Liver (tissue), 9 donors: ENCODE results near the gene HOXA4. TPM values are rescaled to one million over a fixed set of nuclear protein-coding genes. Genes with fewer than 3 reads are reported as not detected.

ENCODE experiments used
- DNase-seq: peaks from one replicate; pipeline ENCODE4 v3.0.0-alpha.2; 2017; ENCODE audit warnings: low spot score
- H3K27ac ChIP-seq, 2 donors: one replicate each; pipeline ENCODE4 v1.7.0; 2013; ENCODE audit warnings: inconsistent platforms in 2 of 2, low read length in 2 of 2, control low read depth in 1 of 2, low read depth in 1 of 2, mild to moderate bottlenecking in 1 of 2
- H3K27me3 ChIP-seq, 4 donors: one replicate each; pipeline versions ENCODE4 v1.6.1 to v1.7.0; 2013; ENCODE audit warnings: low read length in 3 of 4, inconsistent platforms in 1 of 4, mild to moderate bottlenecking in 1 of 4, moderate library complexity in 1 of 4; ENCODE audit not compliant: control insufficient read depth in 4 of 4, insufficient read depth in 4 of 4
- H3K36me3 ChIP-seq, 4 donors: one replicate each; pipeline versions ENCODE4 v1.6.1 to v1.7.0; 2013; ENCODE audit warnings: low read length in 3 of 4, mild to moderate bottlenecking in 3 of 4, low read depth in 1 of 4, moderate library complexity in 1 of 4; ENCODE audit not compliant: control insufficient read depth in 4 of 4, insufficient read depth in 3 of 4
- H3K4me1 ChIP-seq, 4 donors: one replicate each; pipeline versions ENCODE4 v1.6.1 to v1.7.0; 2013; ENCODE audit warnings: low read length in 3 of 4, mild to moderate bottlenecking in 3 of 4, moderate library complexity in 1 of 4; ENCODE audit not compliant: control insufficient read depth in 4 of 4, insufficient read depth in 4 of 4
- H3K4me3 ChIP-seq, 3 donors: one replicate each; pipeline versions ENCODE4 v1.6.1 to v1.7.0; 2013; ENCODE audit warnings: low read length in 3 of 3, control low read depth in 1 of 3, low read depth in 1 of 3, mild to moderate bottlenecking in 1 of 3
- H3K9ac ChIP-seq, 2 donors: one replicate each; pipeline ENCODE4 v1.7.0; 2013; ENCODE audit warnings: low read length in 2 of 2, mild to moderate bottlenecking in 2 of 2, moderate library complexity in 2 of 2, control low read depth in 1 of 2, low read depth in 1 of 2
- H3K9me3 ChIP-seq, 4 donors: one replicate each; pipeline versions ENCODE4 v1.6.1 to v1.7.0; 2013; ENCODE audit warnings: low read length in 3 of 4; ENCODE audit not compliant: control insufficient read depth in 4 of 4
- ATF3 ChIP-seq: IDR thresholded peaks from 2 replicates; pipeline ENCODE4 v1.6.1; 2016; ENCODE audit warnings: antibody characterized with exemption
- CTCF ChIP-seq: fragments of 150-350 bp; IDR thresholded peaks from 2 replicates; pipeline ENCODE4 v1.5.1; 2017; ENCODE audit warnings: improper control_type of control experiment, low read depth, low read length; ENCODE audit not compliant: missing input control
- FOXA1 ChIP-seq: IDR thresholded peaks from 2 replicates; pipeline ENCODE4 v1.6.1; 2016; ENCODE audit warnings: antibody characterized with exemption
- FOXA2 ChIP-seq: IDR thresholded peaks from 2 replicates; pipeline ENCODE4 v1.6.1; 2016; ENCODE audit warnings: antibody characterized with exemption
- HNF4A ChIP-seq, 2 donors: conservative IDR thresholded peaks; 2 replicates each; pipeline ENCODE4 v1.6.1; 2016; ENCODE audit warnings: antibody characterized with exemption in 2 of 2, mild to moderate bottlenecking in 2 of 2
- JUND ChIP-seq, 2 donors: IDR thresholded peaks; 2 replicates each; pipeline ENCODE4 v1.6.1; 2016; ENCODE audit warnings: antibody characterized with exemption in 2 of 2
- MAX ChIP-seq: IDR thresholded peaks from 2 replicates; pipeline ENCODE4 v1.6.1; 2016; ENCODE audit warnings: antibody characterized with exemption
- NR2F2 ChIP-seq: IDR thresholded peaks from 2 replicates; pipeline ENCODE4 v1.6.1; 2016; ENCODE audit warnings: antibody characterized with exemption
- RAD21 ChIP-seq, 2 donors: IDR thresholded peaks; 2 replicates each; pipeline ENCODE4 v1.6.1; 2016; ENCODE audit warnings: antibody characterized with exemption in 2 of 2, mild to moderate bottlenecking in 2 of 2
- REST ChIP-seq: IDR thresholded peaks from 2 replicates; pipeline ENCODE4 v1.6.1; 2016; ENCODE audit warnings: antibody characterized with exemption, mild to moderate bottlenecking
- RXRA ChIP-seq, 2 donors: IDR thresholded peaks; 2 replicates each; pipeline ENCODE4 v1.6.1; 2017 to 2018; ENCODE audit warnings: antibody characterized with exemption in 2 of 2, mild to moderate bottlenecking in 1 of 2
- SP1 ChIP-seq: IDR thresholded peaks from 2 replicates; pipeline ENCODE4 v1.6.1; 2018; ENCODE audit warnings: antibody characterized with exemption, mild to moderate bottlenecking
- TAF1 ChIP-seq: conservative IDR thresholded peaks from 2 replicates; pipeline ENCODE4 v1.6.1; 2016; ENCODE audit warnings: antibody characterized with exemption, mild to moderate bottlenecking
- YY1 ChIP-seq: IDR thresholded peaks from 2 replicates; pipeline ENCODE4 v1.6.1; 2016; ENCODE audit warnings: antibody characterized with exemption, mild to moderate bottlenecking
- ZBTB33 ChIP-seq: IDR thresholded peaks from 2 replicates; pipeline ENCODE4 v1.6.1; 2016; ENCODE audit warnings: antibody characterized with exemption
- WGBS: extraction: QIAGEN DNeasy Blood & Tissue Kit; methylation state at CpG from one replicate; pipeline ENCODE4 v1.1.7; 2013; 5-methylcytosine and 5-hydroxymethylcytosine counted together
- polyA plus RNA-seq, 2 donors: library from polyadenylated mRNA; stranded (reverse) in 1 of 2; unstranded in 1 of 2; fragments of 200-250 nt in 1 of 2; fragments of >200 nt in 1 of 2; fragmentation: Nextera tagmentation in 1 of 2; extraction: Ambion mirVana in 1 of 2; gene quantifications; one replicate each; pipeline versions ENCODE4 v1.2.1 to v1.2.3, GENCODE V29; 2013 to 2015
- total RNA-seq, 2 donors: library from RNA; depleted of rRNA; stranded (reverse); fragments of >200 nt; gene quantifications; one replicate each; pipeline ENCODE4 v1.2.3, GENCODE V29; 2014
- donor health status: healthy.
- donor health status: healthy.
- donor health status: healthy.
- donor health status: healthy.
- donor health status: healthy.

The HOXA4 gene
- total and polyA plus RNA-seq, 4 donors, result 0.17 to 1.1 (median 0.30) TPM

GRCh38 chr7:27160546-27161213 lies 30.1 kb upstream of the HOXA4 start:
- 1% methylated on average over 54 of the region's 54 CpGs for WGBS
- H3K27ac ChIP-seq, result no peak overlapping the region
- H3K36me3 ChIP-seq, result no peaks in the 10 kb centered on the region
- no peak overlapping the region for H3K9ac ChIP-seq
- TF ChIP-seq NR2F2, result no peak
- TF ChIP-seq RAD21 (IDR thresholded peaks at IDR 0.05), result peak; percentile 92 to 95
- TF ChIP-seq MAX, result no peak
- no peak for TF ChIP-seq ZBTB33
- TF ChIP-seq REST, result no peak
- TF ChIP-seq YY1, result peak; percentile 86
- peak; percentile 97 for TF ChIP-seq CTCF
- no peak for TF ChIP-seq FOXA1
- TF ChIP-seq SP1, result no peak
- no peak for TF ChIP-seq JUND (IDR thresholded peaks at IDR 0.05)
- H3K9me3 ChIP-seq, result peaks cover 0 to 14% (median 0%) of the 10 kb centered on the region in 4 donors
- H3K4me3 ChIP-seq, result peak overlapping the region; percentile 54 to 72 (median 71)
- DNase-seq, result peak; percentile 88
- peaks cover 6 to 49% (median 21%) of the 10 kb centered on the region in 4 donors for H3K27me3 ChIP-seq
- peaks cover 11 to 30% (median 13%) of the 10 kb centered on the region in 4 donors for H3K4me1 ChIP-seq

GRCh38 chr7:27160145-27160545 lies 29.6 kb upstream of the HOXA4 start:
- H3K4me1 ChIP-seq, result peaks cover 12 to 33% (median 13%) of the 10 kb centered on the region in 4 donors

More at GRCh38 chr7:27160145-27160545, 29.6 kb upstream of the HOXA4 start:
- H3K27me3 ChIP-seq, result peaks cover 9 to 49% (median 24%) of the 10 kb centered on the region in 4 donors
- H3K9me3 ChIP-seq, result peaks cover 0 to 12% (median 0%) of the 10 kb centered on the region in 4 donors
- no peak overlapping the region for H3K9ac ChIP-seq
- WGBS, result 14% methylated on average over 23 of the region's 23 CpGs
- H3K36me3 ChIP-seq, result no peaks in the 10 kb centered on the region
- no peak for TF ChIP-seq FOXA2
- no peak for TF ChIP-seq CTCF
- TF ChIP-seq HNF4A (conservative IDR thresholded peaks at IDR 0.05), result no peak
- no peak for TF ChIP-seq NR2F2
- no peak for TF ChIP-seq SP1
- TF ChIP-seq ATF3, result no peak
- no peak for TF ChIP-seq FOXA1
- no peak for TF ChIP-seq REST
- TF ChIP-seq TAF1, result no peak
- TF ChIP-seq RXRA (IDR thresholded peaks at IDR 0.05), result no peak
- H3K4me3 ChIP-seq, result peak overlapping the region in 2 of 3 donors; percentile 54 to 72
- DNase-seq, result no peak
- no peak overlapping the region for H3K27ac ChIP-seq
